K562 (cell line): ENCODE measurements around the gene HNRNPH1. TPM values are rescaled to one million over a fixed set of nuclear protein-coding genes. Genes with fewer than 3 reads are reported as not detected.

Experiments
- ATAC-seq: fragments of 200-7000 bp; cut with Tn5 transposase; 3 replicates; pipeline ENCODE4 v1.9.1; 2020; ENCODE audit warnings: moderate library complexity
- BruUV-seq: library from RNA; stranded (reverse); fragments of 400-500 nt; replicated peaks from 2 replicates; lab custom pipeline; 2021; lab: Mats Ljungman, UMichigan
- CTCF ChIA-PET: fragments of 300-600 bp; formaldehyde crosslinking; extraction: SDS; loops from one replicate; lab custom pipeline; 2021; ENCODE audit warnings: low intra/inter-chr PET ratio; lab: Yijun Ruan, JAX
- POLR2A ChIA-PET: fragments of 300-600, 350-650 bp; sonication (Branson Sonifier 250); formaldehyde crosslinking; extraction: SDS; loops from one replicate; lab custom pipeline; 2021; ENCODE audit warnings: antibody characterized with exemption, inconsistent platforms; lab: Yijun Ruan, JAX
- DNase-seq, 4 experiments: peaks; one replicate each; pipeline versions ENCODE4 v3.0.0 to v3.0.0-alpha.2; 2011 to 2018; ENCODE audit warnings: low spot score in 3 of 4, mixed read lengths in 3 of 4; ENCODE audit errors: extremely low read depth in 1 of 4
- FAIRE-seq: peaks from 2 replicates; lab custom pipeline; 2011; peaks lifted over from hg19 to GRCh38; lab: Jason Lieb, UNC
- H2AFZ ChIP-seq: 2 replicates; pipeline ENCODE4 v1.6.0; 2011; ENCODE audit warnings: low read depth, low read length, control low read depth, inconsistent platforms
- H3K27ac ChIP-seq: fragments of 200-600 bp; 3 replicates; pipeline ENCODE4 v1.8.0; 2011; ENCODE audit warnings: low read depth, mild to moderate bottlenecking, control low read depth, inconsistent platforms, low read length, moderate library complexity, mixed read lengths; ENCODE audit errors: extremely low read depth
- H3K27me3 ChIP-seq, 2 experiments: fragments of 300-600 bp in 1 of 2; 2 replicates in 1 of 2; 3 replicates in 1 of 2; pipeline versions ENCODE4 v1.6.0 to v1.8.0; 2011; ENCODE audit warnings: inconsistent platforms in 2 of 2, low read length in 2 of 2, mild to moderate bottlenecking in 1 of 2, mixed read lengths in 1 of 2, moderate library complexity in 1 of 2; ENCODE audit not compliant: control insufficient read depth in 2 of 2, insufficient read depth in 2 of 2
- H3K36me3 ChIP-seq: fragments of 300-600 bp; 3 replicates; pipeline ENCODE4 v1.8.0; 2011; ENCODE audit warnings: mild to moderate bottlenecking, low read length, inconsistent platforms; ENCODE audit not compliant: control insufficient read depth, insufficient read depth
- H3K4me1 ChIP-seq, 2 experiments: fragments of 200-600 bp in 1 of 2; replicated peaks in 1 of 2; 2 replicates in 1 of 2; 3 replicates in 1 of 2; pipeline versions ENCODE4 v1.5.1 to v1.8.0; 2011; ENCODE audit warnings: inconsistent platforms in 2 of 2, low read length in 2 of 2, mild to moderate bottlenecking in 1 of 2, mixed read lengths in 1 of 2, moderate library complexity in 1 of 2; ENCODE audit not compliant: control insufficient read depth in 2 of 2, insufficient read depth in 2 of 2
- H3K4me2 ChIP-seq: 2 replicates; pipeline ENCODE4 v1.6.1; 2011; ENCODE audit warnings: low read length, control low read depth, inconsistent platforms, mixed read lengths; ENCODE audit not compliant: insufficient read depth
- H3K4me3 ChIP-seq: fragments of 200-600 bp; sonication (generic), shearing (Covaris generic); 2 replicates; pipeline ENCODE4 v1.5.1; 2016; ENCODE audit warnings: control low read depth, inconsistent platforms
- H3K79me2 ChIP-seq: fragments of 200-600 bp; 3 replicates; pipeline ENCODE4 v1.8.0; 2011; ENCODE audit warnings: low read length, inconsistent platforms; ENCODE audit not compliant: control insufficient read depth, insufficient read depth
- H3K9ac ChIP-seq, 2 experiments: 2 replicates each; pipeline versions ENCODE4 v1.6.0 to v1.6.1; 2011; ENCODE audit warnings: low read depth in 2 of 2, low read length in 2 of 2, control low read depth in 1 of 2, inconsistent platforms in 1 of 2, mild to moderate bottlenecking in 1 of 2, mixed read lengths in 1 of 2; ENCODE audit not compliant: insufficient read depth in 1 of 2
- H3K9me1 ChIP-seq: one replicate; pipeline ENCODE4 v1.6.0; 2011; ENCODE audit warnings: inconsistent platforms, mild to moderate bottlenecking, low read length, moderate library complexity; ENCODE audit not compliant: control insufficient read depth, insufficient read depth
- H3K9me3 ChIP-seq: replicated peaks from 2 replicates; pipeline ENCODE4 v1.5.1; 2011; ENCODE audit warnings: low read depth, low read length, inconsistent platforms; ENCODE audit not compliant: control insufficient read depth, insufficient read depth
- H4K20me1 ChIP-seq: replicated peaks from 2 replicates; pipeline ENCODE4 v1.6.1; 2011; ENCODE audit warnings: low read length, inconsistent platforms, mixed read lengths; ENCODE audit not compliant: control insufficient read depth, insufficient read depth
- JUN ChIP-seq, 2 experiments: sonication (generic) in 1 of 2; formaldehyde crosslinking in 1 of 2; IDR thresholded peaks; 2 replicates each; pipeline versions ENCODE4 v1.6.1 to v1.8.0; 2012 to 2022; ENCODE audit warnings: borderline replicate concordance in 2 of 2, mild to moderate bottlenecking in 2 of 2, improper control_type of control experiment in 1 of 2, low read depth in 1 of 2, low read length in 1 of 2, missing genetic modification reagents in 1 of 2
- LEF1 ChIP-seq: fragments of 450-650 bp; IDR thresholded peaks from 2 replicates; pipeline ENCODE4 v1.6.1; 2016; ENCODE audit warnings: mild to moderate bottlenecking
- NCOA1 ChIP-seq: fragments of 450-650 bp; IDR thresholded peaks from 2 replicates; pipeline ENCODE4 v1.6.1; 2016; ENCODE audit warnings: low read depth
- PRPF4 ChIP-seq: fragments of 200-400 bp; formaldehyde crosslinking; IDR thresholded peaks from one replicate; pipeline ENCODE4 v1.6.1; 2017; ENCODE audit warnings: low read length, low read depth, mild to moderate bottlenecking; ENCODE audit not compliant: insufficient read depth, poor library complexity, severe bottlenecking
- RBM39 ChIP-seq: fragments of 200-400 bp; formaldehyde crosslinking; optimal IDR thresholded peaks from 2 replicates; pipeline ENCODE3; 2018; ENCODE audit warnings: low read depth, low read length
- ZBTB1 ChIP-seq: sonication (generic); formaldehyde crosslinking; IDR thresholded peaks from 2 replicates; pipeline ENCODE4 v1.8.1; 2023; ENCODE audit warnings: missing genetic modification reagents, low read depth, mild to moderate bottlenecking, borderline replicate concordance
- WGBS: fragments of 100-300 bp; shearing (Covaris generic); methylation state at CpG from one replicate; pipeline ENCODE4 v1.1.6; 2016; ENCODE audit warnings: low coverage, mixed read lengths; ENCODE audit not compliant: insufficient coverage; ENCODE audit errors: missing lambda C conversion rate; 5-methylcytosine and 5-hydroxymethylcytosine counted together
- in situ Hi-C: fragments of 300-500 bp; cut with MboI; formaldehyde crosslinking; loops from 4 replicates; pipeline ENCODE4 v1.15.0; 2018; ENCODE audit warnings: inconsistent platforms, mixed read lengths
- intact Hi-C: fragments of 100-400 bp; cut with micrococcal nuclease; formaldehyde crosslinking; loops from 2 replicates; pipeline ENCODE4 v1.14.2; 2022
- polyA plus RNA-seq, 8 experiments: library from polyadenylated mRNA; depleted of rRNA in 4 of 8; stranded (reverse) in 5 of 8; unstranded in 3 of 8; fragments of >200 nt; fragmentation: Nextera tagmentation in 2 of 8; fragmentation: Illumina TruSeq in 1 of 8; extraction: Ambion mirVana in 2 of 8; extraction: Trizol in 1 of 8; gene quantifications; 2 replicates each; pipeline versions ENCODE4 v1.2.1 to v1.2.3, GENCODE V29; 2011 to 2014; ENCODE audit warnings: inconsistent platforms in 1 of 8, missing spikeins in 1 of 8
- total RNA-seq, 7 experiments: library from RNA; depleted of rRNA in 6 of 7; stranded (reverse); fragments of >200 nt in 6 of 7; fragmentation: Illumina TruSeq in 2 of 7; extraction: Trizol in 2 of 7; gene quantifications; 2 replicates each; pipeline versions ENCODE4 v1.2.1 to v1.2.3, GENCODE V29; 2011 to 2021; ENCODE audit warnings: low replicate concordance in 1 of 7
- TF ChIP-seq, protein P1 (sequence below): sonication (generic); formaldehyde crosslinking; IDR thresholded peaks from 2 replicates; pipeline ENCODE4 v1.9.0; 2022; ENCODE audit warnings: mild to moderate bottlenecking, missing genetic modification reagents
- TF ChIP-seq, protein P2 (sequence below): fragments of 450-650 bp; formaldehyde crosslinking; IDR thresholded peaks from 2 replicates; pipeline ENCODE4 v1.4.0; 2020; ENCODE audit warnings: mild to moderate bottlenecking, moderate library complexity
- TF ChIP-seq, protein P3 (sequence below): fragments of 450-650 bp; IDR thresholded peaks from one replicate; pipeline ENCODE4 v1.6.1; 2018; ENCODE audit warnings: mild to moderate bottlenecking, moderate library complexity; ENCODE audit not compliant: partially characterized antibody
- TF ChIP-seq, protein P4 (sequence below): fragments of 250-450 bp; sonication (Bioruptor Pico); IDR thresholded peaks from 2 replicates; pipeline ENCODE4 v1.4.0; 2020; ENCODE audit warnings: borderline replicate concordance
- TF ChIP-seq, protein P5 (sequence below): sonication (generic); formaldehyde crosslinking; IDR thresholded peaks from 2 replicates; pipeline ENCODE4 v1.8.1; 2023; ENCODE audit warnings: mild to moderate bottlenecking, missing genetic modification reagents

HNRNPH1 gene
- total and polyA plus RNA-seq, 9 of the 15 experiments (the other 6 are each of a cell fraction or from before 2014, with no cell fraction given), result 103 to 656 (median 561) TPM

DNA sequence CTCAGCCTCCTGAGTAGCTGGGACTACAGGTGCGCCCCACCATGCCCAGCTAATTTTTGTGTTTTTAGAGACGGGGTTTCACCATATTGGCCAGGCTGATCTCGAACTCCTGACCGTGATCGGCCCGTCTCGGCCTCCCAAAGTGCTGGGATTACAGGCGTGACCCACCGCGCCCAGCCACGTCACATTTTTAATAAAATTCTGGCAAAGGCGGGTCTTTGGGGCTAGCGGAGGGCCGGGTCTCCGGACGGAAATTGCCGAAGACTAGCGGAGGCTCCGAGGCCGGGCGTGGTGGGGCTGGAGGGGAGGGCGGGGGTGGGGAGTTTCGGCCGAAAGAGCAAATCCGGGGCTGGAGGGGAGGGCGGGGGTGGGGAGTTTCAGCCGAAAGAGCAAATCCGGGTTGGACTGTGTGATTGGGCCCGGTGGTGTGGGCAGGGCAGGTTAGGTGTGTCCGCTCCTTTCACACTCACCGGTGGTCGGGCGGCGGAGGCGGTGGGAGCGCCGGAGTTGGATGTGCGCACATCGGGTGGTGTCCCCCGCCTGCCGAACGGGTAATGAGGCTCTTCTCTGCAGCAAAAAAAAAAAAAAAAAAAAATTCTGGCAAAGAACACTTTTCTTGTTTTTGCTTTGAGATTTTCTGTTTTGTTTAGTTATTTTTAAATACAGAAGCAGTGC is 46.0 kb downstream of the HNRNPH1 start (continued):
- TF ChIP-seq, protein P1, sequence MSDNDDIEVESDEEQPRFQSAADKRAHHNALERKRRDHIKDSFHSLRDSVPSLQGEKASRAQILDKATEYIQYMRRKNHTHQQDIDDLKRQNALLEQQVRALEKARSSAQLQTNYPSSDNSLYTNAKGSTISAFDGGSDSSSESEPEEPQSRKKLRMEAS, result no peak
- TF ChIP-seq, protein P2, sequence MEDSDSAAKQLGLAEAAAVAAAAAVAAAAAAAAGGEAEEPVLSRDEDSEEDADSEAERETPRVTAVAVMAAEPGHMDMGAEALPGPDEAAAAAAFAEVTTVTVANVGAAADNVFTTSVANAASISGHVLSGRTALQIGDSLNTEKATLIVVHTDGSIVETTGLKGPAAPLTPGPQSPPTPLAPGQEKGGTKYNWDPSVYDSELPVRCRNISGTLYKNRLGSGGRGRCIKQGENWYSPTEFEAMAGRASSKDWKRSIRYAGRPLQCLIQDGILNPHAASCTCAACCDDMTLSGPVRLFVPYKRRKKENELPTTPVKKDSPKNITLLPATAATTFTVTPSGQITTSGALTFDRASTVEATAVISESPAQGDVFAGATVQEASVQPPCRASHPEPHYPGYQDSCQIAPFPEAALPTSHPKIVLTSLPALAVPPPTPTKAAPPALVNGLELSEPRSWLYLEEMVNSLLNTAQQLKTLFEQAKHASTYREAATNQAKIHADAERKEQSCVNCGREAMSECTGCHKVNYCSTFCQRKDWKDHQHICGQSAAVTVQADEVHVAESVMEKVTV (CRISPR knock-in tag), result no peak
- TF ChIP-seq, protein P3, sequence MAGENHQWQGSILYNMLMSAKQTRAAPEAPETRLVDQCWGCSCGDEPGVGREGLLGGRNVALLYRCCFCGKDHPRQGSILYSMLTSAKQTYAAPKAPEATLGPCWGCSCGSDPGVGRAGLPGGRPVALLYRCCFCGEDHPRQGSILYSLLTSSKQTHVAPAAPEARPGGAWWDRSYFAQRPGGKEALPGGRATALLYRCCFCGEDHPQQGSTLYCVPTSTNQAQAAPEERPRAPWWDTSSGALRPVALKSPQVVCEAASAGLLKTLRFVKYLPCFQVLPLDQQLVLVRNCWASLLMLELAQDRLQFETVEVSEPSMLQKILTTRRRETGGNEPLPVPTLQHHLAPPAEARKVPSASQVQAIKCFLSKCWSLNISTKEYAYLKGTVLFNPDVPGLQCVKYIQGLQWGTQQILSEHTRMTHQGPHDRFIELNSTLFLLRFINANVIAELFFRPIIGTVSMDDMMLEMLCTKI, result no peak
- TF ChIP-seq LEF1 (no peak), JUN (IDR thresholded peaks at IDR 0.05; ENCODE audit: borderline replicate concordance, low read depth, low read length) (no peak), JUN (CRISPR knock-in tag; IDR thresholded peaks at IDR 0.05; ENCODE audit: borderline replicate concordance) (no peak)

DNA sequence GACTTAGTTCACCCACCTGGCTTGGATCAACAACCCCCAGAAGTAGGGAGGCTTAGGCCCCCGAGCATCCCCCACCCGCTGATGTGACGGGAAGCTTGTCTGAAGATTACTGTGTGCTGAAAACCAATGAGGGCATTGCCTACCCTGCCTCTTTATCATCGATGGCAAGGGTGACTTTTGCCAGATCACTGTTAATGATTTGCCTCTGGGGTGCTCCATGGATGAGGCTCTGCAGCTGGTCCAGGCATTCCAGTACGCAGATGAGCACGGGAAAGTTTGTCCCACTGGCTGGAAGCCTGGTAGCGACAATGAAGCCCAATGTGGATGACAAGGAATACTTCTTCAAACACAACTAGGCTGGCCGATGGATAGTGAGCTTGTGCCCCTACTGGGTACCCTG is 51.1 kb downstream of the HNRNPH1 start:
- no TSS peak for BruUV-seq
- no peaks in the 10 kb centered on the region for H4K20me1 ChIP-seq
- TF ChIP-seq, protein P4, sequence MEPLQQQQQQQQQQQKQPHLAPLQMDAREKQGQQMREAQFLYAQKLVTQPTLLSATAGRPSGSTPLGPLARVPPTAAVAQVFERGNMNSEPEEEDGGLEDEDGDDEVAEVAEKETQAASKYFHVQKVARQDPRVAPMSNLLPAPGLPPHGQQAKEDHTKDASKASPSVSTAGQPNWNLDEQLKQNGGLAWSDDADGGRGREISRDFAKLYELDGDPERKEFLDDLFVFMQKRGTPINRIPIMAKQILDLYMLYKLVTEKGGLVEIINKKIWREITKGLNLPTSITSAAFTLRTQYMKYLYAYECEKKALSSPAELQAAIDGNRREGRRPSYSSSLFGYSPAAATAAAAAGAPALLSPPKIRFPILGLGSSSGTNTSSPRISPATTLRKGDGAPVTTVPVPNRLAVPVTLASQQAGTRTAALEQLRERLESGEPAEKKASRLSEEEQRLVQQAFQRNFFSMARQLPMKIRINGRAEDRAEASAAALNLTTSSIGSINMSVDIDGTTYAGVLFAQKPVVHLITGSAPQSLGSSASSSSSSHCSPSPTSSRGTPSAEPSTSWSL (CRISPR knock-in tag), result no peak
- no peak for TF ChIP-seq ZBTB1 (CRISPR knock-in tag)
- no peak for TF ChIP-seq RBM39
- no peak for TF ChIP-seq NCOA1
- TF ChIP-seq, protein P5, sequence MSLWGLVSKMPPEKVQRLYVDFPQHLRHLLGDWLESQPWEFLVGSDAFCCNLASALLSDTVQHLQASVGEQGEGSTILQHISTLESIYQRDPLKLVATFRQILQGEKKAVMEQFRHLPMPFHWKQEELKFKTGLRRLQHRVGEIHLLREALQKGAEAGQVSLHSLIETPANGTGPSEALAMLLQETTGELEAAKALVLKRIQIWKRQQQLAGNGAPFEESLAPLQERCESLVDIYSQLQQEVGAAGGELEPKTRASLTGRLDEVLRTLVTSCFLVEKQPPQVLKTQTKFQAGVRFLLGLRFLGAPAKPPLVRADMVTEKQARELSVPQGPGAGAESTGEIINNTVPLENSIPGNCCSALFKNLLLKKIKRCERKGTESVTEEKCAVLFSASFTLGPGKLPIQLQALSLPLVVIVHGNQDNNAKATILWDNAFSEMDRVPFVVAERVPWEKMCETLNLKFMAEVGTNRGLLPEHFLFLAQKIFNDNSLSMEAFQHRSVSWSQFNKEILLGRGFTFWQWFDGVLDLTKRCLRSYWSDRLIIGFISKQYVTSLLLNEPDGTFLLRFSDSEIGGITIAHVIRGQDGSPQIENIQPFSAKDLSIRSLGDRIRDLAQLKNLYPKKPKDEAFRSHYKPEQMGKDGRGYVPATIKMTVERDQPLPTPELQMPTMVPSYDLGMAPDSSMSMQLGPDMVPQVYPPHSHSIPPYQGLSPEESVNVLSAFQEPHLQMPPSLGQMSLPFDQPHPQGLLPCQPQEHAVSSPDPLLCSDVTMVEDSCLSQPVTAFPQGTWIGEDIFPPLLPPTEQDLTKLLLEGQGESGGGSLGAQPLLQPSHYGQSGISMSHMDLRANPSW, result no peak
- TF ChIP-seq PRPF4, result no peak

More for the DNA sequence above, 51.1 kb downstream of the HNRNPH1 start:
- peak overlapping the region in 1 of 2 experiments; percentile 21; a peak in 1 of 4 replicates for H3K9ac ChIP-seq
- H3K9me1 ChIP-seq, result no peaks in the 10 kb centered on the region
- ATAC-seq (no peak), FAIRE-seq (no peak), DNase-seq (no peak)
- CTCF ChIA-PET, result no interaction called here
- no peaks in the 10 kb centered on the region for H3K27me3 ChIP-seq
- H3K36me3 ChIP-seq, result peaks cover 70% of the 10 kb centered on the region
- H3K4me2 ChIP-seq, result no peak overlapping the region
- intact Hi-C loops (no loop called here), in situ Hi-C loops (no loop called here)
- H3K4me3 ChIP-seq, result no peak overlapping the region
- no peak overlapping the region for H2AFZ ChIP-seq
- WGBS, result 87% methylated on average over 8 of the region's 8 CpGs
- no peak overlapping the region for H3K27ac ChIP-seq
- POLR2A ChIA-PET, result no interaction called here
- H3K4me1 ChIP-seq, result no peaks in the 10 kb centered on the region
- H3K79me2 ChIP-seq, result no peaks in the 10 kb centered on the region
- H3K9me3 ChIP-seq, result no peaks in the 10 kb centered on the region
